ENCODE results near the gene NPTX1.
A peak's percentile ranks its signal among the peaks of the same experiment; 100 is the strongest.

DNA sequence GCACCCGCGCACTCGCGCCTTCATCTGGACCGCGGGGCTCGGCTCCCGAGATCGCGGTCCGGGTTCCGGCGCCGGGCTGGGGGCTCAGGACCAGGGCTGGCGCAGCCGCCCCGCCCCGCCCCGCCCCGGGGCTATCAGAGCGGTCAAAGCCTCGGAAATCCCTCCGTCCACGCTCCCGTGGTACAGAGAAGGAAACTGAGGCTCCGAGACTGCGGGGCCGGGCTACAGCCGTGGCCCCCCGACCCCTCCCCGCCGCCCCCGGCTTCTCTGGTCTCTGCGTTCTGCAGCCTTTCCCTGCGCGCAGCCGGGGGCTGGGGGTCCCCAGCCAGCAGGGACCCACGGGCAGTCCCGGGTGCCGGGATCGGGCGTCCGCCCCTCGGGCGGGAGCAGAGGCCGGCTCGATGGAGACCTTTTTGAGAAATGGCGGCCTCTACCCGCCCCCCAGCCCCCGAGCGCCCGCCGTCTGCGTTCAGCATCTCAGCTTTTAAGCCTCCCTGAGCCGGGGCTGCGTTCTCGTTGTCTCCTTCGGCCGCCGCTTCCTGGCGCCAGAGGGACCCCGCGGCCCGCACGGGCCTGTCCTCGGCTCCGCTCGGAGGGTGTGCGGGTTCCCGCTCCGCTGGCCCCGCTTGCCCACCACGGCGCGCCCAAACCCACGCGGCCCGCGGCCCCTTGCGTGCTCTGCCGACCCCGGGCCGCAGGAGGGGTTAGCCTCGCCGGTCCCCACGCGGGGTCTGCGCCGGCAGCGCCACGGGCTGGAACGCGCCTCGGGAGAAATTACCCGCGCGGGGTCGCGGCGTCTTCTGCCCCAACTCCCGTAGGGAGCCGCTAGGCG, 1.5 kb upstream of the NPTX1 start:
- TF ChIP-seq, protein P1, sequence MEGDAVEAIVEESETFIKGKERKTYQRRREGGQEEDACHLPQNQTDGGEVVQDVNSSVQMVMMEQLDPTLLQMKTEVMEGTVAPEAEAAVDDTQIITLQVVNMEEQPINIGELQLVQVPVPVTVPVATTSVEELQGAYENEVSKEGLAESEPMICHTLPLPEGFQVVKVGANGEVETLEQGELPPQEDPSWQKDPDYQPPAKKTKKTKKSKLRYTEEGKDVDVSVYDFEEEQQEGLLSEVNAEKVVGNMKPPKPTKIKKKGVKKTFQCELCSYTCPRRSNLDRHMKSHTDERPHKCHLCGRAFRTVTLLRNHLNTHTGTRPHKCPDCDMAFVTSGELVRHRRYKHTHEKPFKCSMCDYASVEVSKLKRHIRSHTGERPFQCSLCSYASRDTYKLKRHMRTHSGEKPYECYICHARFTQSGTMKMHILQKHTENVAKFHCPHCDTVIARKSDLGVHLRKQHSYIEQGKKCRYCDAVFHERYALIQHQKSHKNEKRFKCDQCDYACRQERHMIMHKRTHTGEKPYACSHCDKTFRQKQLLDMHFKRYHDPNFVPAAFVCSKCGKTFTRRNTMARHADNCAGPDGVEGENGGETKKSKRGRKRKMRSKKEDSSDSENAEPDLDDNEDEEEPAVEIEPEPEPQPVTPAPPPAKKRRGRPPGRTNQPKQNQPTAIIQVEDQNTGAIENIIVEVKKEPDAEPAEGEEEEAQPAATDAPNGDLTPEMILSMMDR (IDR thresholded peaks at IDR 0.05; ENCODE audit: poor library complexity, severe bottlenecking): peak; percentile 81
- no peak for TF ChIP-seq EP300 (conservative IDR thresholded peaks at IDR 0.05; ENCODE audit: poor library complexity, severe bottlenecking)
- TF ChIP-seq, protein P2, sequence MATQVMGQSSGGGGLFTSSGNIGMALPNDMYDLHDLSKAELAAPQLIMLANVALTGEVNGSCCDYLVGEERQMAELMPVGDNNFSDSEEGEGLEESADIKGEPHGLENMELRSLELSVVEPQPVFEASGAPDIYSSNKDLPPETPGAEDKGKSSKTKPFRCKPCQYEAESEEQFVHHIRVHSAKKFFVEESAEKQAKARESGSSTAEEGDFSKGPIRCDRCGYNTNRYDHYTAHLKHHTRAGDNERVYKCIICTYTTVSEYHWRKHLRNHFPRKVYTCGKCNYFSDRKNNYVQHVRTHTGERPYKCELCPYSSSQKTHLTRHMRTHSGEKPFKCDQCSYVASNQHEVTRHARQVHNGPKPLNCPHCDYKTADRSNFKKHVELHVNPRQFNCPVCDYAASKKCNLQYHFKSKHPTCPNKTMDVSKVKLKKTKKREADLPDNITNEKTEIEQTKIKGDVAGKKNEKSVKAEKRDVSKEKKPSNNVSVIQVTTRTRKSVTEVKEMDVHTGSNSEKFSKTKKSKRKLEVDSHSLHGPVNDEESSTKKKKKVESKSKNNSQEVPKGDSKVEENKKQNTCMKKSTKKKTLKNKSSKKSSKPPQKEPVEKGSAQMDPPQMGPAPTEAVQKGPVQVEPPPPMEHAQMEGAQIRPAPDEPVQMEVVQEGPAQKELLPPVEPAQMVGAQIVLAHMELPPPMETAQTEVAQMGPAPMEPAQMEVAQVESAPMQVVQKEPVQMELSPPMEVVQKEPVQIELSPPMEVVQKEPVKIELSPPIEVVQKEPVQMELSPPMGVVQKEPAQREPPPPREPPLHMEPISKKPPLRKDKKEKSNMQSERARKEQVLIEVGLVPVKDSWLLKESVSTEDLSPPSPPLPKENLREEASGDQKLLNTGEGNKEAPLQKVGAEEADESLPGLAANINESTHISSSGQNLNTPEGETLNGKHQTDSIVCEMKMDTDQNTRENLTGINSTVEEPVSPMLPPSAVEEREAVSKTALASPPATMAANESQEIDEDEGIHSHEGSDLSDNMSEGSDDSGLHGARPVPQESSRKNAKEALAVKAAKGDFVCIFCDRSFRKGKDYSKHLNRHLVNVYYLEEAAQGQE (IDR thresholded peaks at IDR 0.05; ENCODE audit: borderline replicate concordance): no peak
- TF ChIP-seq EZH2 (IDR thresholded peaks at IDR 0.05; ENCODE audit: borderline replicate concordance, insufficient read depth, low read length, poor library complexity, severe bottlenecking): no peak

All from neural cell (in vitro differentiated cells).